Activated effector memory CD4-positive, alpha-beta T cell treated with anti-CD3 and anti-CD28 coated beads, Interleukin-2, amount 50 U/mL, for 16 hours (primary cell): ENCODE data around the gene BORCS6.

Source experiments
- DNase-seq: peaks from one replicate; pipeline ENCODE4 v3.0.0-alpha.2; 2020

The BORCS6 gene

DNA sequence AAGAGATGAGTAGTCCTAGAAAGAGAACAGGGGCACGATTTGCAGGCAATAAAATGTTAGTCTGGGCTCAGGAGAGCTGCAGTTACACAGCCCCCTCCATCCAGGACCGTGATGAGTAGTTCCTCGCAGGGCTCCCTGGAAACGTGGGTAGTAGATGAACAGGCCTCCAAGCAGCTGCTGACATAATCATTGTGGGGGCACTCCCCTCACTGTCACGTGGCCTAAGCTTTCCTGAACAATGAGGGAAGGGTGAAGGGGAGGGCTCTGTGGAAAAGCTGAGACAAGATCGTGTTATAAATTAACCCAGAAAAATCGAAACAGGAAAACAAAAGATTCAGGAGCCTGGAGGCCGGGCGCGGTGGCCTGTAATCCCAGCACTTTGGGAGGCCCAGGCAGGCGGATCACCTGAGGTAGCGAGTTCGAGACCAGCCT is 36.4 kb downstream of the BORCS6 start:
- DNase-seq: peak; percentile 82

- no peak for DNase-seq
Observed at GRCh38 chr17:8153031-8153451, 36.9 kb downstream of the BORCS6 start.

- peak; percentile 96 for DNase-seq
Observed at GRCh38 chr17:8152112-8152775, 37.7 kb downstream of the BORCS6 start, which contains the start of gene PER1. TSS of gene PER1 (minus strand) at chr17:8152404. CDS start at chr17:8150706, 1,698 bp downstream.

- peak; percentile 77 for DNase-seq
Observed at GRCh38 chr17:8151641-8152111, 38.3 kb downstream of the BORCS6 start.

DNA sequence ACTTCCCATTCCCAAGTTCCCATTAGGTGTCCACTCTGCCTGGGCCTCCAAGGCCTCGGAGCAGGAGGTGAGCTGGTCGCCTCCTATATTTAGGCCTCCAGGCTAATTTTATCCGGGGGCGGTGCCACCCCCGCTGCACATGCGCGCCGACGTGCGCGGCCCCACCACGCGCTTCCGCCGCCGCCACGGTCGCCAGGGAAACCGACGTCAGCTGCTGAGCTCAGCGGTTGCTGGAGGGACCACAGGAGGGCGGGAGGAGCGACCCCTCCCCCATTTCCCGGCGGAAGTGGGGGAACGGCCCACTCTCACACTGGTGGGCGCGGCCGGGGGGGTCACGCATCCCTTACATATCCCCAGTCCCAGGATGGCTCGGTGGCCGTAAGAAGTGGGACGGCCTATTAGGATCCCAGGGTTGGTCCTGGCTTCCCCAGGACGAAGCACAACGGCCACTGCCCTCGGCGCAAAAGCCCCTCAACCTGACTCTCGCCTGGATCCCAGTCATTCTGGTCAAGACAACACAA is 38.8 kb downstream of the BORCS6 start:
- DNase-seq: peak; percentile 96

GRCh38 chr17:8150194-8151119 is 39.5 kb downstream of the BORCS6 start:
- no peak for DNase-seq

DNA sequence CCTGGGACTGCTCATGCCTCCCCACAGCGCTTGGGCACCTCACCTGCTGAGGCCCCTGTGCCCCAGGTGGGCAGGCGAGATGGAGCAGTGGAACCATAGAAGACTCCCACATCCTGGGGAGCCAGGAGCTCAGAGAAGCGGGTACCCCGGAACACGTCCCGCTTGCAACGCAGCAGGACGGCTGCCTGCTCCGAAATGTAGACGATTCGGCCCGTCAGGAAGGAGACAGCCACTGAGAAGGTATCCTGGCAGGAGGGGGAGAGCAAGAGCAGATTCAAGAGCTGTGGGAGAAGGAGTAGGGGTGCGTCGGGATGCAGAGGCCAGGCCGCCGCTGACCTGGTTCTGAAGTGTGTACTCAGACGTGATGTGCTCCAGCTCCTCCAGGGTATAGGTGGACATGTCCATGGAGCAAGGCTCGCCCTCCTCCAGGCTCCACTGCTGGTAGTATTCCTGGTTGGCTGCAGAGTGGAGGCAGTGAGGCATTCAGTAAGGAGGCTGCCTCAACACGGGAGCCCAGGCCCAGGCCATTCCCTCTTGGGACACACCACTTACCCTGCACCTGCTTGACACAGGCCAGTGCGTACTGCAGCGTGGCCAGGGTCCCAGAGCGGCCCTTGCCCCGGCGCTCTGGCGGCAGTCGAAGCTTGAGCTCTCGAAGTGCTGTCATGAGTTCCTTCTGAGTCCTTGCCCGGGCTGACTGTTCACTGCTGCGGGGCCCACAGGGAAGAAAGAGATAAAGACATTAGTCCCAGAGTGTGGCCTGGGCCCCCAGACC is 40.4 kb downstream of the BORCS6 start:
- no peak for DNase-seq

GRCh38 chr17:8148560-8148959 is 41.4 kb downstream of the BORCS6 start:
- DNase-seq: no peak

DNA sequence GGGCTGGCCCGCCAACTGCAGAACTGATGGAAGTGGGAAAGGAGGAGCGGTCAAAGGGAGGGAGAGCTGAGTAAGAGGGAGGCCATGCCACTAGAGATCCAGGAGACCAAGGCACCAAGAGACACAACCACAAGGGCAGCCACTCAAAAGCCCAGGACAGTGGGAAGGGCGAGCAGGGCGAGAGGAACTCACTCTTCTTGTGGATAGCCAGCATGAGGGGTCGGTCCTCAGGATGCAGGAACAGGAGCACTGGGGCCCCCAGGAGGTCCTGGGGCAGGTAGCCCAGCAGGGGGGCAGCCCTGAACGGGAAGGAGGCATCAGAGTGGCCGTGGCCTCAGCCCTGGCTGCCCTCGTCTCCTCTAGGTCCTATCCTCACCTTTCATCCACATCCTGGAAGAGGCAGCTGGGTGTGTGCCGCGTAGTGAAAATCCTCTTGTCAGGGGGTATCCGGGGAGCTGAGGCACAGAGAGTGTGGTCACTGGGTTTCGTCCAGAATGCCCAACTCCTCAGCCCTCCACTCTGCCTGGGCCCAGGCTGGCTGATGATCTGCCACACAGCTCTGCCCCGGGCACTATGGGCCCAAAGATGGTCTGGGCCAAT is 42.1 kb downstream of the BORCS6 start:
- DNase-seq: no peak

GRCh38 chr17:8147141-8147804 is 42.7 kb downstream of the BORCS6 start:
- no peak for DNase-seq

GRCh38 chr17:8146381-8147140 is 43.4 kb downstream of the BORCS6 start:
- no peak for DNase-seq

DNA sequence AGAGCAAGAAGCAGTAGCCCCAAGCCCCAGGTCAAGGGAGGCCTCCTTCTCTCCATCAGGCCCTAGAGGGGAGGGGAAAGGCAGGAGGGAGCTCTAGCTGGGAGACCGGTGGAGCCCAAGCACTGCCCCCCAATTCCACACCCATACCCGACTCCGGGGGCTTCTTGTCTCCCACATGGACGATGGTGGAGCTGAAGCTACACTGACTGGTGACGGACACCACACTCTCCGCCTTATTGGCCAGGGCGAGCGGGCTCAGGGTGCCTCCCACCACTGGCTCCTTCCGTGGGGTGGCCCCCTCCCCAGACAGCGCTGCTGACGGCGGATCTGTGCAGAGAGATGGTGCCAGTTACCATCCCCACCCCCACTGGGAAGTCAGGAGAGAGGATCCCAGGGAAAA is 44.2 kb downstream of the BORCS6 start:
- DNase-seq: no peak

- no peak for DNase-seq
Observed at GRCh38 chr17:8144401-8145231, 45.4 kb downstream of the BORCS6 start.

- DNase-seq: no peak
Observed at GRCh38 chr17:8143581-8144400, 46.2 kb downstream of the BORCS6 start.

DNA sequence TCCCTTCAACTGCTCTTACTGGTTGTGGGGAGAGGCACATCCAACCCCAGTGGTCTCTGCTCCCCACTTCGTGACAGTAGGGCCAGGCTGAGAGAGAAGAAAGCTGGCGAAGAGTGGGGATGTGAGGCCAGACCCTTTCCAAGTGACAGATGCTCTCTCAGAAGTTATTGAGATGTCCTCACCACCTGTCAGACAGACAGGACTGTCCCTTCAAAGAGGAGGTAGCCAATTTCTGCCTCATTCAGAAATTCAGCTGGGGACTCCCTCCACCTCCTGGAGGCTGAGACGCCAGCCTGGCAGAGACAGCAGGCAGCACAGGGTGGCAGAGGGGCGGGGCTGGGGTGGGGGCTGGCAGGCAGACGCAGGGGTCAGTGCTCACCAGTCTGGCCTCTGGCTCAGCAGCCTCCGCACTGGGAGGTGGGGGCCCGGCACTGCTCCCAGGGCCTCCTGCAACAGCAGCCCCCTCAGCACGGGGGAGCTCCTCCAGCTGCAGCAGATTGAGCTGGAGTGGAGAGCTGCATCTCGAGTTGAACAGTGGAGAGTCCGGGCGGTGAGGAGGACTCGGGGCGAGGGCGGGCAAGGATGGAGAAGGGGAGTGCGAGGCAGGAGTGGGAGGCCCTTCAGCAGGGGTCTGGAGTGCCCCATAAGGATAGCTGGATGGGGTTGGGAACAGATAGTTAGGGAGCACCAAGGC is 46.9 kb downstream of the BORCS6 start:
- DNase-seq: no peak

DNA sequence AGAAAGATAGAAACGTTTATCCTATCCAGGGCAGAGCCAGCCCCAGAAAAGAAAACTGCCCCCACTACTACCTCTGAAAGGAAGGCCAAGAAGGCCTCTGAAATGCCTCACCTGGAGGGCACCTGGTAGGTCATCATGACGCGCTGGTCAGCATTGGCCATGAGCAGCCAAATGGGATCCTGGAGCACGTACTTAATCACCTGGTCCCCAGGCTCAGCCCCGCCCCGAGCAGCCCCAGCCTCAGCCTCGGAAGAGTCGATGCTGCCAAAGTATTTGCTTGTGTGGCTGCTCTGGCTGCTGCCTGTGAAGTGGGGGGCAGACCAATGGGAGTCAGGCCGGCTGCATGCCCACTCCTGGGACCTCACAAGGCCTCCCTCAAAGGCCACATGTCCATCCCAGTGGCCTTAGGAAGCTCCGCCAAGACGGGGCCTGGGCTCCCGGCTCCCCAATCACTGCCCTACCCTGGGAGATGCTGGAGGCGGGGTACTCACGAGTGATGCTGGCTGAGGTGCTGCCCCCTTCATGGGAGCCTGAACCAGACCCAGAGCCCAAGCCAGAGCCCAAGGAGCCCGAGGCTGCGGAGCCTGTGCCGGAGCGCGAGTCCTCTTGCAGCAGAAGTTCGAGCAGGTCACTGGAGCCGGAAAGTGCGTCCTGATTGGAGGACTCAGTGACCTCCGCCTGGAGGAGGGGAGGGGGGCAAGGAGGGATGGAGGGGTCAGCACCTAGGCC is 47.7 kb downstream of the BORCS6 start:
- no peak for DNase-seq

DNA sequence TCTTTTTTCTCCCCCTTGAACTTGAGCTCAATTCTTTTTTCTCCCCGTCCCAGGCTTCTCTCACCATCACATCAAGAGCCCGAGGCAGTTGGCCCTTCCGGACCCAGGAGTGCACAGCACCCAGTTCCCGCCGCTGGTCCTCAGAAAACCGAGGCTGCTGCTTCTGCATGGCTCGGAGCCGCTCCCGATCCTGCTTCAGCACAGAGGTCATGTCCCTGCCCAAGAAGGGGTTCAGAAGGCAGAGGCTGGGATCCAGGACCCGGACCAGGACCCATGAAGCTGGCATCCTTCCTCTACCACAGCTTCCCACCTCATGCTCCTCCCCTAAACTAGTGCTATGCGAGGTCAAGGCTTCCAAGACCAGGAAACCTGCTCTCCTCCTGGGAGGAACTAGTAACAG is 48.2 kb downstream of the BORCS6 start:
- no peak for DNase-seq

DNA sequence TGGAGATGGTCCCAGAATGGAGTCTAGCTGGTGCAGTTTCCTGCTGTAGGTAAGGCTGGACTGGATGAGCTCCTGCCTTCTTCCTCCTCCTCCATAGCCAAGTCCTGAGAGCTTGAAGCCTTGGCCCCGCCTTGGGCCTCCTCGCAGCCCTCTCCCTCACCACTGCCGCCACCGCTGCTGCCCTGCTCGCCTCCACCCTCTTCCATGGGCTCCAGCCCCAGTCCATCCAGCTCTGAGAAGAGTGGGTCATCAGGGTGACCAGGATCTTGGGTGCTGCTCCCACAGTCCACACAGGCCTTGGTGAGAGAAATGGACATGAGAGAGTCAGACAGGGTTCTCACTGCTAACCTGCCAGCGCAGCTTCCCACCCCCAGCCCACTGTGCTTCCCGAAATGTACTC is 48.9 kb downstream of the BORCS6 start:
- DNase-seq: no peak
